Measurements from ENCODE around the gene ACTR3. TPM values are rescaled to one million over a fixed set of nuclear protein-coding genes. Genes with fewer than 3 reads are reported as not detected.

The ACTR3 gene
- polyA plus RNA-seq, 1 donor = 168 TPM

- DNase-seq = no peak
These were observed 16.0 kb upstream of the ACTR3 start for GRCh38 chr2:113873867-113874266.

- DNase-seq = no peak
These were observed 14.8 kb upstream of the ACTR3 start for GRCh38 chr2:113875135-113875534.

GRCh38 chr2:113876503-113877387 lies 13.1 kb upstream of the ACTR3 start:
- DNase-seq = no peak

GRCh38 chr2:113877711-113878598 lies 11.9 kb upstream of the ACTR3 start:
- no peak for DNase-seq

- DNase-seq = no peak
These were observed 11.1 kb upstream of the ACTR3 start for GRCh38 chr2:113878743-113879142.

GRCh38 chr2:113879457-113879856 lies 10.4 kb upstream of the ACTR3 start:
- DNase-seq = no peak

GRCh38 chr2:113886479-113887008 lies 3.3 kb upstream of the ACTR3 start:
- no peak for DNase-seq

- no peak for DNase-seq
These were observed 2.7 kb upstream of the ACTR3 start for GRCh38 chr2:113887009-113887792.

- no peak for DNase-seq
These were observed 1.0 kb upstream of the ACTR3 start for GRCh38 chr2:113888641-113889470.

- peak; percentile 71 for DNase-seq
These were observed 655 bp downstream of the ACTR3 start for GRCh38 chr2:113890253-113891235.

GRCh38 chr2:113891265-113891959 lies 1.5 kb downstream of the ACTR3 start:
- DNase-seq = no peak

- no peak for DNase-seq
These were observed 2.3 kb downstream of the ACTR3 start for GRCh38 chr2:113892004-113892710.

- no peak for DNase-seq
These were observed 4.4 kb downstream of the ACTR3 start for GRCh38 chr2:113894156-113894743.

- DNase-seq = no peak
These were observed 5.4 kb downstream of the ACTR3 start for GRCh38 chr2:113895301-113895700.

GRCh38 chr2:113895819-113896563 lies 6.1 kb downstream of the ACTR3 start:
- DNase-seq = no peak

- DNase-seq = no peak
These were observed 6.9 kb downstream of the ACTR3 start for GRCh38 chr2:113896791-113897190.

- DNase-seq = no peak
These were observed 8.2 kb downstream of the ACTR3 start for GRCh38 chr2:113898081-113898480.
